ENCODE data around the gene NINL.

Gene NINL

DNA sequence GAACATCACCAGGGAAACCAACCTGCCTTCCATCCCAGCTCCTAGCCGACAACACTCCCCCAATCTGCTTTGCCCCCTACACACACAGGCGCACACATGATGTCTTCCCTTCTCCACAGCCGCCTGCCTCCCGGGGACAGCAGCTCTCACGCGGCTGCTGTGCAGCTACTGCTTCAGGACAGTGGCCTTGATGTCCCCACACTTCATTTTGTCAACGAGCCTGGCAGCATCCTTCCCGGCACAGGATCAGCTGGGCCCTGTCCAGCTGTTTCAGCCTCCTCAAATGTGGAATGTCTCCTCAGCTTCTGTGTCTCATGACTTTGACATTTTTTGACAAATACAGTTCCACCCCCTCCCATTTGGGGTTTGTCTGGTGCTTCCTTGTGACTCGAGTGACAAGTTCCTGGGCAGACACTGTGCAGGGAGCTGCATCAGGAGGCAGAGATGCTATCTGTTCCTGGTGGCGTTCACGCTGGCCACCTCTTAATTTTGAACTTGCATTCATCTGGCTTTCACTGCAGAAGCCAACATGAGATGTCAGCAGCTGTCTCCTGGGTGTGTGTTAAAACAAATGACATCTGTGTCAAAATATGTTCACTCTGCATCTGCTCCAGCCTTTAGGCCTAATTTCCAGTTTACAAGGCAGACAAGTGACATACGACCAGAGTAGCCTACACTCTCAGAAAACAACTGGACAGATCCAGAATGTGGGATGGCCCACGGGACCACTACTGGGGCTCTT, 120.7 kb downstream of the NINL start:
- no peaks in the 10 kb centered on the region for H3K4me1 ChIP-seq (ENCODE audit: insufficient read depth, insufficient read length)
- no peak for DNase-seq (ENCODE audit: low read depth, low spot score)
- peaks cover 77% of the 10 kb centered on the region for H3K36me3 ChIP-seq (ENCODE audit: insufficient read depth, insufficient read length, low read length)
- TF ChIP-seq ZNF274 (IDR thresholded peaks at IDR 0.05; ENCODE audit: low read depth, low read length) (no peak), YY1 (IDR thresholded peaks at IDR 0.05; ENCODE audit: insufficient read depth, insufficient read length) (no peak), SUZ12 (IDR thresholded peaks at IDR 0.05; ENCODE audit: extremely low read depth, insufficient read depth, insufficient read length) (no peak)
- no peaks in the 10 kb centered on the region for H3K27me3 ChIP-seq (ENCODE audit: insufficient read depth, insufficient read length)
- no peak overlapping the region for H3K9ac ChIP-seq (ENCODE audit: insufficient read length, low read depth)
- no peaks in the 10 kb centered on the region for H3K9me3 ChIP-seq (ENCODE audit: insufficient read depth, low read length)
- H3K4me3 ChIP-seq (ENCODE audit: insufficient read length, low read depth) = no peak overlapping the region

DNA sequence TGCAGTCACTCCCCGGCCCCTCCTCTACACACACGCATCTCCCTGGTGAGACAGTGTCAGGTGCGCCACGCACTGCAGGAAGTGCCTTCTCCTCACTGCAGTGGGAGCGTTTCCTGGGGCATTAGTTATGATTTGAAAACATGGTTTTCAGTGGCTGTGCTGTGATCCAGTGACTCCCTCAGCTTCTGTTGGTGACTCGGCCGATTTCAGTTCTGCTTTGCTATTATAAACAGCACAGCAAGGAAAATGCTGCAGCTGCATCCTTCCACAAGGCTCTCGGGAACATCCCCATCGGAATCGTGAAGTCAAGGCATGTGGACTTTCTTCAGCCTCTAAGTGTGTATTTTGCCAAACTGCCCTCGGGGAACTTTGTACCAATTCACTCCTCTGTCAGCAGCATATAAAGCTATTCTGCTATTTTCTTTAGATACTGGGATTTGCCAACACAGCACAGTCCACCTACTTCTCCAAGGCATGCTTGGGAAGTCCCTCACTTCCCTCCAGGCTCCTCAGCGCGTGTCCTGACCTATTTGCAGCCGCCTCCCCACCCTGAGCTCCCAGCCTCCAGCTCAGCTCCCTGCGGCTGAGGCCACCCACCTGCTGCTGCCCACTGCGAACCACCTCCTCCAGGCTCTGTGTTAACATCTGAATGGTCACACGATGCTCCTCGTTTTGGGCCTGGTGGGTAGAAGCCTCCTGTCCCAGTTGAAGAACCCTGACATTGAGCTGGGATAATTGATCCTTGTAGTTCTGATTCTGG, 123.4 kb downstream of the NINL start:
- no peaks in the 10 kb centered on the region for H3K27me3 ChIP-seq (ENCODE audit: insufficient read depth, insufficient read length)
- H3K4me1 ChIP-seq (ENCODE audit: insufficient read depth, insufficient read length) = no peaks in the 10 kb centered on the region
- H3K9me3 ChIP-seq (ENCODE audit: insufficient read depth, low read length) = no peaks in the 10 kb centered on the region

DNA sequence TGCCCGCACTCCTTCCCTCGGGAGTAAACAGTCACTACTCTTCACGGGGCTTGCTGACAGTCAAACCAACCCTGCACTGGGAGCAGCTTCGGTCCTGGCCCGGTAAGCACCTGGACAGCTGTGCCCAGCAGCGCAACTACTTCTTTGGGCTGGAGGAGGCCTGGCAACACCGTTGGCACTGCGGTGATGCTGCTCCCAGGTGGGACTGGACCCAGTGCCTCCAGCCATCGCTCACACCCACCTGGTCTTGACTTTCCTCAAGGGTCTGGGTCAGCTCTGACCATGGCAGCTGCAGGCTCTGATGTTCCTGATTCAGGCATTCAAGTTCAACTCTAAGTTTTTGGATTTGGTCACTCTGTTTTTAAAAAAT, 124.1 kb downstream of the NINL start:
- Histone ChIP-seq H3K9ac (ENCODE audit: insufficient read length, low read depth) (no peak overlapping the region), H3K36me3 (ENCODE audit: insufficient read depth, insufficient read length, low read length) (peaks cover 66% of the 10 kb centered on the region), H3K4me1 (ENCODE audit: insufficient read depth, insufficient read length) (no peaks in the 10 kb centered on the region), H3K9me3 (ENCODE audit: insufficient read depth, low read length) (no peaks in the 10 kb centered on the region), H3K27me3 (ENCODE audit: insufficient read depth, insufficient read length) (no peaks in the 10 kb centered on the region), H3K4me3 (ENCODE audit: insufficient read length, low read depth) (no peak overlapping the region)
- TF ChIP-seq SUZ12 (IDR thresholded peaks at IDR 0.05; ENCODE audit: extremely low read depth, insufficient read depth, insufficient read length) = no peak
- no peak for TF ChIP-seq ZNF274 (IDR thresholded peaks at IDR 0.05; ENCODE audit: low read depth, low read length)
- TF ChIP-seq YY1 (IDR thresholded peaks at IDR 0.05; ENCODE audit: insufficient read depth, insufficient read length) = no peak
- DNase-seq (ENCODE audit: low read depth, low spot score) = no peak

More for the DNA sequence above, 123.4 kb downstream of the NINL start:
- H3K9ac ChIP-seq (ENCODE audit: insufficient read length, low read depth) = no peak overlapping the region
- H3K36me3 ChIP-seq (ENCODE audit: insufficient read depth, insufficient read length, low read length) = peaks cover 71% of the 10 kb centered on the region
- TF ChIP-seq YY1 (IDR thresholded peaks at IDR 0.05; ENCODE audit: insufficient read depth, insufficient read length) = no peak
- no peak for TF ChIP-seq ZNF274 (IDR thresholded peaks at IDR 0.05; ENCODE audit: low read depth, low read length)
- no peak for TF ChIP-seq SUZ12 (IDR thresholded peaks at IDR 0.05; ENCODE audit: extremely low read depth, insufficient read depth, insufficient read length)
- no peak overlapping the region for H3K4me3 ChIP-seq (ENCODE audit: insufficient read length, low read depth)
- no peak for DNase-seq (ENCODE audit: low read depth, low spot score)

DNA sequence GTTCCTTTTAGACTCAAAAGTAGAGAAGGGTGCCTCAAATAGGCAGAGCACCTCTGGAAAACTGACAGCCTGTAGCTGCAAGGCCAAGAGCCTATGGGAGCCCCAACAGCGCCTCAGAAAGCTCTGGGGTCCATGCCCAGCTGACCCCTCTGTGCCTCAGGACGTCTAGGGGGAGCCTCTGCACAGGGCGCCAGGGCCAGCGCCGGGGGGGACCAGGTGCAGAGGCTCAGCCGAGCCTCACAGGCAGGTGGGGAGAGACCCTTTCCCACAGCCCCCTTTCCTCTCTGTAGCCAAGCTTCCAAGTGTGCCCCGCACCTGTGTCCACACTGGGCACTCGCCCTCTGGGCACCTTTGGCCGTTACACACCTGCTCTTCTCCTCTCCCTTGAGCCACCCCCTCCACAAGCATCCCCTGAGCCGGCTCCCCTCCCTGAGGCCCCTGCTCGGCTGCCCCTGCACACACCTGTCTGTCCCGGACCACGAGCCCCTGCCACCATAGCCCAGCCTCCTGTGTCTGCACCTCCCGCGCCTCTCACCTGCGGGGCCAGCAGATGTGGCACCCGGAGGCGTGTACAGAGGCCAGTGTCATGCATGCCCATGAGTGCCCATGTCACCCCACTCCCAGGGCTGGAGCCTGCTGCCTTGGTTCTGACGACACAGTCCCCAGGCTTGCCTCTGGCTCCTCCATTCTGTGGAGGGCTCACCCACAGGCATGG, 124.6 kb downstream of the NINL start:
- Histone ChIP-seq H3K9ac (ENCODE audit: insufficient read length, low read depth) (no peak overlapping the region), H3K9me3 (ENCODE audit: insufficient read depth, low read length) (no peaks in the 10 kb centered on the region), H3K4me3 (ENCODE audit: insufficient read length, low read depth) (no peak overlapping the region), H3K4me1 (ENCODE audit: insufficient read depth, insufficient read length) (no peaks in the 10 kb centered on the region), H3K27me3 (ENCODE audit: insufficient read depth, insufficient read length) (no peaks in the 10 kb centered on the region), H3K36me3 (ENCODE audit: insufficient read depth, insufficient read length, low read length) (peaks cover 62% of the 10 kb centered on the region)
- TF ChIP-seq YY1 (IDR thresholded peaks at IDR 0.05; ENCODE audit: insufficient read depth, insufficient read length) (no peak), SUZ12 (IDR thresholded peaks at IDR 0.05; ENCODE audit: extremely low read depth, insufficient read depth, insufficient read length) (no peak), ZNF274 (IDR thresholded peaks at IDR 0.05; ENCODE audit: low read depth, low read length) (no peak)
- no peak for DNase-seq (ENCODE audit: low read depth, low spot score)

GRCh38 chr20:25459916-25460535, 125.3 kb downstream of the NINL start:
- Histone ChIP-seq H3K27me3 (ENCODE audit: insufficient read depth, insufficient read length) (no peaks in the 10 kb centered on the region), H3K9me3 (ENCODE audit: insufficient read depth, low read length) (no peaks in the 10 kb centered on the region), H3K4me3 (ENCODE audit: insufficient read length, low read depth) (no peak overlapping the region), H3K36me3 (ENCODE audit: insufficient read depth, insufficient read length, low read length) (peaks cover 62% of the 10 kb centered on the region), H3K9ac (ENCODE audit: insufficient read length, low read depth) (no peak overlapping the region), H3K4me1 (ENCODE audit: insufficient read depth, insufficient read length) (no peaks in the 10 kb centered on the region)
- DNase-seq (ENCODE audit: low read depth, low spot score) = no peak
- no peak for TF ChIP-seq ZNF274 (IDR thresholded peaks at IDR 0.05; ENCODE audit: low read depth, low read length)
- TF ChIP-seq YY1 (IDR thresholded peaks at IDR 0.05; ENCODE audit: insufficient read depth, insufficient read length) = no peak

- Histone ChIP-seq H3K4me1 (ENCODE audit: insufficient read depth, insufficient read length) (no peaks in the 10 kb centered on the region), H3K27me3 (ENCODE audit: insufficient read depth, insufficient read length) (no peaks in the 10 kb centered on the region), H3K9me3 (ENCODE audit: insufficient read depth, low read length) (no peaks in the 10 kb centered on the region), H3K36me3 (ENCODE audit: insufficient read depth, insufficient read length, low read length) (peaks cover 62% of the 10 kb centered on the region), H3K4me3 (ENCODE audit: insufficient read length, low read depth) (no peak overlapping the region), H3K9ac (ENCODE audit: insufficient read length, low read depth) (no peak overlapping the region)
- TF ChIP-seq ZNF274 (IDR thresholded peaks at IDR 0.05; ENCODE audit: low read depth, low read length) = no peak
- no peak for TF ChIP-seq SUZ12 (IDR thresholded peaks at IDR 0.05; ENCODE audit: extremely low read depth, insufficient read depth, insufficient read length)
- TF ChIP-seq YY1 (IDR thresholded peaks at IDR 0.05; ENCODE audit: insufficient read depth, insufficient read length) = no peak
- no peak for DNase-seq (ENCODE audit: low read depth, low spot score)
These were observed 126.1 kb downstream of the NINL start for GRCh38 chr20:25459111-25459830.
